ENCODE measurements around the gene ANXA7.

DNA sequence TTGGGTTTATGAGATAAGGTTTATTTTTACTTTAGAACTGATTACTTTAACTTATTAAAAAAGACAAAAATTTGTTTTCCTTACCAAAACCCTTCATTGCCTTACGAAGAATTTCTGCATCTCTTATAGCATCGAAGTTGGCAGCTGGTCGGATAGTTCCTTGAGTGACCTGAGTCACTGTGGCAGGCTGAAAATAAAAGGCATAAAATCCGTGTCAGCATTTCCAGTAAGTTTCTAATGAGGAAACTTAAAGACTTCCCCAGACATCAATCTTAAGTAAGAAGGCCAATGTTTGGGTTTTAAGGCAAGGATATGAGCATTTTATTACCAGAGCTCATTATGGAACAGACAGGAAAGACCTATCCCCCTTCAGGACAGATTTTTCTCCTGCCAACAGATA lies 25.6 kb downstream of the ANXA7 start:
- TF ChIP-seq CTCF (IDR thresholded peaks at IDR 0.05) (no peak), POLR2A (IDR thresholded peaks at IDR 0.05) (no peak)
